ENCODE measurements around the gene INTS7.
"Not testable (repeated sequence)": the region's sequence is repeated elsewhere in the genome, so short reads cannot be mapped to it uniquely, and the experiment has no call there.

INTS7 gene

GRCh38 chr1:212022908-212023307 lies 12.4 kb downstream of the INTS7 start:
- Mint-ChIP-seq H3K36me3 (peaks cover 16 to 29% of the 10 kb centered on the region in 2 donors), H3K4me1 (peaks cover 0 to 10% of the 10 kb centered on the region in 2 donors)
- not testable (repeated sequence) for DNase-seq; H3K9me3 Mint-ChIP-seq; H3K27me3 Mint-ChIP-seq; H3K4me3 Mint-ChIP-seq; H3K27ac Mint-ChIP-seq; ATAC-seq (replicated peaks)

GRCh38 chr1:212021563-212021962 lies 13.8 kb downstream of the INTS7 start:
- DNase-seq (no peak), ATAC-seq (replicated peaks) (no peak)
- H3K4me1 Mint-ChIP-seq = peaks cover 0 to 3% of the 10 kb centered on the region in 2 donors
- H3K27ac Mint-ChIP-seq = no peak overlapping the region
- H3K9me3 Mint-ChIP-seq = peaks cover 5 to 6% of the 10 kb centered on the region in 2 donors
- H3K36me3 Mint-ChIP-seq = peaks cover 16 to 29% of the 10 kb centered on the region in 2 donors
- H3K4me3 Mint-ChIP-seq = no peak overlapping the region
- H3K27me3 Mint-ChIP-seq = no peaks in the 10 kb centered on the region

- Mint-ChIP-seq H3K27ac (no peak overlapping the region), H3K27me3 (no peaks in the 10 kb centered on the region), H3K9me3 (peaks cover 5 to 6% of the 10 kb centered on the region in 2 donors), H3K4me1 (no peaks in the 10 kb centered on the region), H3K36me3 (peaks cover 16 to 26% of the 10 kb centered on the region in 2 donors), H3K4me3 (no peak overlapping the region)
- DNase-seq (no peak), ATAC-seq (replicated peaks) (no peak)
Measured at GRCh38 chr1:212020975-212021374, 14.4 kb downstream of the INTS7 start.

- Mint-ChIP-seq H3K4me3 (no peak overlapping the region), H3K4me1 (no peaks in the 10 kb centered on the region), H3K9me3 (no peaks in the 10 kb centered on the region), H3K36me3 (peaks cover 13 to 21% of the 10 kb centered on the region in 2 donors), H3K27ac (no peak overlapping the region), H3K27me3 (no peaks in the 10 kb centered on the region)
- DNase-seq = no peak
- no peak for ATAC-seq (replicated peaks)
Measured at GRCh38 chr1:212013672-212014071, 21.7 kb downstream of the INTS7 start.

- Mint-ChIP-seq H3K4me3 (no peak overlapping the region), H3K27ac (no peak overlapping the region)
Measured at GRCh38 chr1:212012034-212012740, 23.2 kb downstream of the INTS7 start.

GRCh38 chr1:212010004-212010403 lies 25.4 kb downstream of the INTS7 start:
- Mint-ChIP-seq H3K36me3 (peaks cover 18 to 33% of the 10 kb centered on the region in 2 donors), H3K27ac (no peak overlapping the region), H3K4me3 (no peak overlapping the region), H3K27me3 (no peaks in the 10 kb centered on the region), H3K4me1 (no peaks in the 10 kb centered on the region), H3K9me3 (no peaks in the 10 kb centered on the region)
- DNase-seq (no peak), ATAC-seq (replicated peaks) (no peak)

More at GRCh38 chr1:212012034-212012740, 23.2 kb downstream of the INTS7 start:
- Mint-ChIP-seq H3K27me3 (no peaks in the 10 kb centered on the region), H3K36me3 (peaks cover 16 to 27% of the 10 kb centered on the region in 2 donors), H3K9me3 (no peaks in the 10 kb centered on the region), H3K4me1 (no peaks in the 10 kb centered on the region)
- peak; percentile 35 for DNase-seq
- ATAC-seq (replicated peaks) = peak; percentile 91 to 97

GRCh38 chr1:212009561-212009960 lies 25.8 kb downstream of the INTS7 start:
- H3K36me3 Mint-ChIP-seq = peaks cover 18 to 32% of the 10 kb centered on the region in 2 donors
- H3K27ac Mint-ChIP-seq = no peak overlapping the region
- no peak overlapping the region for H3K4me3 Mint-ChIP-seq
- DNase-seq (no peak), ATAC-seq (replicated peaks) (no peak)
- no peaks in the 10 kb centered on the region for H3K27me3 Mint-ChIP-seq
- no peaks in the 10 kb centered on the region for H3K4me1 Mint-ChIP-seq
- H3K9me3 Mint-ChIP-seq = no peaks in the 10 kb centered on the region

- no peaks in the 10 kb centered on the region for H3K9me3 Mint-ChIP-seq
- H3K27me3 Mint-ChIP-seq = no peaks in the 10 kb centered on the region
- no peaks in the 10 kb centered on the region for H3K4me1 Mint-ChIP-seq
- no peak for DNase-seq
- H3K4me3 Mint-ChIP-seq = no peak overlapping the region
- ATAC-seq (replicated peaks) = no peak
- H3K36me3 Mint-ChIP-seq = peaks cover 18 to 36% of the 10 kb centered on the region in 2 donors
- no peak overlapping the region for H3K27ac Mint-ChIP-seq
Measured at GRCh38 chr1:212007886-212008285, 27.5 kb downstream of the INTS7 start.

GRCh38 chr1:212007178-212007577 lies 28.2 kb downstream of the INTS7 start:
- H3K36me3 Mint-ChIP-seq = peaks cover 20 to 43% of the 10 kb centered on the region in 2 donors
- H3K4me1 Mint-ChIP-seq = no peaks in the 10 kb centered on the region
- no peak for DNase-seq
- no peak for ATAC-seq (replicated peaks)
- H3K27me3 Mint-ChIP-seq = no peaks in the 10 kb centered on the region
- no peak overlapping the region for H3K4me3 Mint-ChIP-seq
- H3K27ac Mint-ChIP-seq = no peak overlapping the region
- no peaks in the 10 kb centered on the region for H3K9me3 Mint-ChIP-seq

- Mint-ChIP-seq H3K4me3 (no peak overlapping the region), H3K36me3 (peaks cover 30 to 46% of the 10 kb centered on the region in 2 donors), H3K27me3 (no peaks in the 10 kb centered on the region), H3K27ac (no peak overlapping the region), H3K9me3 (no peaks in the 10 kb centered on the region), H3K4me1 (no peaks in the 10 kb centered on the region)
- no peak for DNase-seq
- ATAC-seq (replicated peaks) = no peak
Measured at GRCh38 chr1:212004895-212005608, 30.3 kb downstream of the INTS7 start.

- H3K27ac Mint-ChIP-seq = no peak overlapping the region
- H3K4me3 Mint-ChIP-seq = no peak overlapping the region
- no peaks in the 10 kb centered on the region for H3K27me3 Mint-ChIP-seq
- H3K4me1 Mint-ChIP-seq = no peaks in the 10 kb centered on the region
- ATAC-seq (replicated peaks) = no peak
- DNase-seq = no peak
- H3K36me3 Mint-ChIP-seq = peaks cover 33 to 39% of the 10 kb centered on the region in 2 donors
- H3K9me3 Mint-ChIP-seq = no peaks in the 10 kb centered on the region
Measured at GRCh38 chr1:212002536-212002935, 32.8 kb downstream of the INTS7 start.

- not testable (repeated sequence) for H3K27me3 Mint-ChIP-seq; H3K4me1 Mint-ChIP-seq; H3K4me3 Mint-ChIP-seq; H3K27ac Mint-ChIP-seq; H3K9me3 Mint-ChIP-seq; ATAC-seq (replicated peaks); DNase-seq
- H3K36me3 Mint-ChIP-seq = peaks cover 30 to 31% of the 10 kb centered on the region in 2 donors
Measured at GRCh38 chr1:211997426-211997825, 37.9 kb downstream of the INTS7 start.

GRCh38 chr1:211991695-211992094 lies 43.7 kb downstream of the INTS7 start:
- Mint-ChIP-seq H3K36me3 (peaks cover 8 to 14% of the 10 kb centered on the region in 2 donors), H3K27ac (no peak overlapping the region), H3K9me3 (no peaks in the 10 kb centered on the region), H3K27me3 (no peaks in the 10 kb centered on the region), H3K4me1 (peaks cover 7 to 23% of the 10 kb centered on the region in 2 donors), H3K4me3 (no peak overlapping the region)
- no peak for DNase-seq
- ATAC-seq (replicated peaks) = no peak

GRCh38 chr1:211986628-211987254 lies 48.6 kb downstream of the INTS7 start:
- peaks cover 9 to 30% of the 10 kb centered on the region in 2 donors for H3K4me1 Mint-ChIP-seq
- DNase-seq (peak; percentile 6), ATAC-seq (replicated peaks) (peak; percentile 82 to 88)
- H3K9me3 Mint-ChIP-seq = no peaks in the 10 kb centered on the region
- H3K27me3 Mint-ChIP-seq = no peaks in the 10 kb centered on the region
- H3K36me3 Mint-ChIP-seq = peaks cover 16 to 31% of the 10 kb centered on the region in 2 donors
- peak overlapping the region in 1 of 2 donors; percentile 1 for H3K4me3 Mint-ChIP-seq
- H3K27ac Mint-ChIP-seq = no peak overlapping the region

Measured in stimulated activated naive B cell treated with anti-CD40 and anti-IgM and Interleukin-4, amounts not matched to agents 10 μg/mL and 1 μg/mL and 100 μg/mL, for 72 hours (primary cell).